Vagina (tissue), 2 donors: ENCODE results near the gene HS6ST3.

Source experiments
- POLR2A ChIP-seq, 2 donors: fragments of 450-650 bp; IDR thresholded peaks; one replicate each; pipeline ENCODE4 v1.6.1; 2017; ENCODE audit warnings: antibody characterized with exemption in 2 of 2, mild to moderate bottlenecking in 2 of 2, moderate library complexity in 2 of 2
- TF ChIP-seq, protein P1 (sequence below), 3 experiments: fragments of 450-650 bp in 2 of 3; fragments of 200-600 bp in 1 of 3; sonication (generic) in 1 of 3; IDR thresholded peaks; one replicate each; pipeline ENCODE4 v1.5.1; 2017 to 2019; ENCODE audit warnings: antibody characterized with exemption in 3 of 3, mild to moderate bottlenecking in 2 of 3, moderate library complexity in 2 of 3

DNA sequence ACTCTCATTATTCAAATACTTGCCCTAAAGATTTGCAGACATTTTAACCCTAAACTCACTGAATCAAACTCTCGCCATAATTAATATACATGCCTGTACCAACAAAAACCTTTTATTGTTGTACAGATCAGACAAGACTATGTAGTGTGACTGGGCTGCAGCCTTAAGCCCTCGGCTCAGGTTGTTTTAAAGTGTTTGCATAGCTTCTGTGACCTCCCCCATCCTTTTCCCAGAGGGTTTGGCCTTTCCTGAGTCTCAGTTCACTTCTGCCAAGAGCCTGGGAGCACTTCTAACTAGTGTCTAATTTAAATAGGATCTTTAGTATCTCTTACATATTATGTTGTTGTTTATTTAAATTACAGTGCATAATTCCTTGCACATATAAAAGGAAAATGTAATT is 158.2 kb downstream of the HS6ST3 start:
- TF ChIP-seq, protein P1, sequence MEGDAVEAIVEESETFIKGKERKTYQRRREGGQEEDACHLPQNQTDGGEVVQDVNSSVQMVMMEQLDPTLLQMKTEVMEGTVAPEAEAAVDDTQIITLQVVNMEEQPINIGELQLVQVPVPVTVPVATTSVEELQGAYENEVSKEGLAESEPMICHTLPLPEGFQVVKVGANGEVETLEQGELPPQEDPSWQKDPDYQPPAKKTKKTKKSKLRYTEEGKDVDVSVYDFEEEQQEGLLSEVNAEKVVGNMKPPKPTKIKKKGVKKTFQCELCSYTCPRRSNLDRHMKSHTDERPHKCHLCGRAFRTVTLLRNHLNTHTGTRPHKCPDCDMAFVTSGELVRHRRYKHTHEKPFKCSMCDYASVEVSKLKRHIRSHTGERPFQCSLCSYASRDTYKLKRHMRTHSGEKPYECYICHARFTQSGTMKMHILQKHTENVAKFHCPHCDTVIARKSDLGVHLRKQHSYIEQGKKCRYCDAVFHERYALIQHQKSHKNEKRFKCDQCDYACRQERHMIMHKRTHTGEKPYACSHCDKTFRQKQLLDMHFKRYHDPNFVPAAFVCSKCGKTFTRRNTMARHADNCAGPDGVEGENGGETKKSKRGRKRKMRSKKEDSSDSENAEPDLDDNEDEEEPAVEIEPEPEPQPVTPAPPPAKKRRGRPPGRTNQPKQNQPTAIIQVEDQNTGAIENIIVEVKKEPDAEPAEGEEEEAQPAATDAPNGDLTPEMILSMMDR (IDR thresholded peaks at IDR 0.05): no peak
- no peak for TF ChIP-seq POLR2A (IDR thresholded peaks at IDR 0.05)
